NCI-H2107 treated with DMSO at 0.1 percent for 48 hours (cell line): Measurements from ENCODE around the gene PPM1D.
"Not testable (repeated sequence)": the region's sequence is repeated elsewhere in the genome, so short reads cannot be mapped to it uniquely, and the experiment has no call there.

Source experiments
- DNase-seq: peaks from one replicate; lab custom pipeline; 2025; ENCODE audit not compliant: unreplicated experiment; lab: John Stamatoyannopoulos, UW

The PPM1D gene

DNA sequence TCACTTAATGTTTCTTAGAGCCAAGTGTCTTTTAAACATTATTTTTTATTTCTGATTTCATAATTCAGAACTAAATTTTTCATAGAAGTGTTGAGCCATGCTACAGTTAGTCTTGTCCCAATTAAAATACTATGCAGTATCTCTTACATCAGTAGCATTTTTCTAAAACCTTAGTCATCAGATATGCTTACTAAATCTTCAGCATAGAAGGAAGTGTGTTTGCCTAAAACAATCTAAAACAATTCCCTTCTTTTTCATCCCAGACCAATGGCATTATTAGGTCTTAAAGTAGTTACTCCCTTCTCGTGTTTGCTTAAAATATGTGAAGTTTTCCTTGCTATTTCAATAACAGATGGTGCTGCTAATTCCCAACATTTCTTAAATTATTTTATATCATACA lies 64.0 kb downstream of the PPM1D start:
- no peak for DNase-seq

DNA sequence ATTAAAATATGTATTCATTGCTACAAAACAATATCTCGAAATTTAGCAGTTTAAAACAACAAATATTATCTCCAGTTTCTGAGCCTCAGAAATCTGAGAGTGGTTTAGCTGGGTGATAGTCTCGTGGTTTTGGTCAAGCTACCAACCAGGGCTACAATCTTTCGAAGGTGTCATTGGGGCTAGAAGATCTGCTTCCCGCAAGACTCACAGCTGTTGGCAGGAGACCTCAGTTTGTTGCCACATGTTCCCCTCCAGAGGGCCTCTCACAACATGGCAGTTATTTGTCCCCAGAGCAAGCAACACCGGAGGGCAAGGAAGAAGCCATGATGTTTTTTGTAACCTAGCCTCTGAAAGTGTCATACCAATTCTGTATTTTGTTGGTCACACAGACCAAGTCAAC lies 65.6 kb downstream of the PPM1D start:
- DNase-seq, result no peak

DNA sequence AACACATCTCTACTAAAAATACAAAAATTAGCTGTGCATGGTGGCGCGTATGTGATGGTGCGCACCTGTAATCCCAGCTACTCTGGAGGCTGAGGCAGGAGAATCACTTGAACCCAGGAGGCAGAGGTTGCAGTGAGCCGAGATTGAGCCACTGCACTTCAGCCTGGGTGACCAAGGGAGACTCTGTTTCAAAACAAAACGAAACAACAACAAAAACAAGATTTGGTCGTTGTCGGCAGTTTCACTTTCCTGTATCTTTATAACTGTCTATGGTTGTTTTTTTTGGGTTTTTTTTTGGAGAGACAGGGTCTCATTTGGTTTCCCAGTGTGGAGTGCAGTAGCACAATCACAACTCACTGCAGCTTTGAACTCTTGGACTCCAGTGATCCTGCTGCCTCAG lies 68.7 kb downstream of the PPM1D start:
- not testable (repeated sequence) for DNase-seq

GRCh38 chr17:60671482-60671881 lies 71.5 kb downstream of the PPM1D start:
- no peak for DNase-seq

DNA sequence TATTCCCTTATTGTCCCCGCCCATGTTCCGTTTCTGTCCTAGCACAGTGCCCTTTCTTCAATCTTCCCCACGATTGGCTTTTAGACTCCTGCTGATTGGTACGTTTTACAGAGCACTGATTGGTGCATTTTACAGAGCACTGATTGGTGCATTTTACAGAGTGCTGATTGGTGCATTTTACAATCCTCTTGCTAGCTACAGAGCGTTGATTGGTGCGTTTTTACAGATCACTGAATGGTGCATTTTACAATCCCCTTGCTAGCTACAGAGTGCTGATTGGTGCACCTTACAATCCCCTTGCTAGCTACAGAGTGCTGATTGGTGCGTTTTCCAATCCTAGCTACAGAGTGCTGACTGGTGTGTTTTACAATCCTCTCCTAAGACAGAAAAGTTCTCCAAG lies 74.6 kb downstream of the PPM1D start:
- DNase-seq, result not testable (repeated sequence)

DNA sequence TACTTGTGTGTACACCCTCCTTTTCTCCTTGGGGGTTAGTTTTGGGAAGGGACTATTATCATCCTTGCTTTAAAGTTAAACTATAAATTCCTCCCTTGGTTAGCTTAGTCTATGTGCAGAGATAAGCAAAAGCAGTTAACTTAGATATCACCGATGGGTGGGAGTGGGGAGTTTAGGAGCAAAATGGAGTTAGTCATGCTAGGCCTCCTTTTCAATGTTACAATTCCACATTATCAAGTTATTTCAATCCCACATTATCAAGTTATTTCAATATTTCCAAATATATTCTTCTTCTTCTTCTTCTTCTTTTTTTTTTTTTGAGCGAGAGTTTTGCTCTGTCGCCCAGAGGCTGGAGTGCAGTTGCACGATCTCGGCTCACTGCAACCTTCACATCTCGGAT lies 76.0 kb downstream of the PPM1D start:
- DNase-seq, result no peak

GRCh38 chr17:60676758-60677307 lies 76.8 kb downstream of the PPM1D start:
- DNase-seq, result no peak

GRCh38 chr17:60677308-60678117 lies 77.5 kb downstream of the PPM1D start, which contains the start of gene BCAS3:
Gene BCAS3 (plus strand): TSS chr17:60677851.
- peak; percentile 96 for DNase-seq

DNA sequence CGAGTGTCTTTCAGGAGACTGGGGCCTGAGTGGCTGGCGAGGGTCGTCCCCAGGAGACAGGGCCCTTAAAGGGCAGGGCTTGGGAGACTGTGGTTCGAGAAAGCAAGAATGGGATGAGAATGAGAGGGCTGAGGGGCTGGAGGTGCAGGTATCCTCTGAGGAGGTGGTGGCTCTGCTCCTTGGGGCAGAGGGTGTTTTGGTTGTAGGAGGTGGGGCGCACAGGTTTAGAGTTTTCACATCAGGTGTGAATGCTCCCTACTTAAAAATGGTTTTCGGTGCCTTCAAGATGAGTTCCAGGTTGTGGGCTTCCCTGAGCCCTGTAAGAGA lies 78.1 kb downstream of the PPM1D start:
- DNase-seq, result no peak

DNA sequence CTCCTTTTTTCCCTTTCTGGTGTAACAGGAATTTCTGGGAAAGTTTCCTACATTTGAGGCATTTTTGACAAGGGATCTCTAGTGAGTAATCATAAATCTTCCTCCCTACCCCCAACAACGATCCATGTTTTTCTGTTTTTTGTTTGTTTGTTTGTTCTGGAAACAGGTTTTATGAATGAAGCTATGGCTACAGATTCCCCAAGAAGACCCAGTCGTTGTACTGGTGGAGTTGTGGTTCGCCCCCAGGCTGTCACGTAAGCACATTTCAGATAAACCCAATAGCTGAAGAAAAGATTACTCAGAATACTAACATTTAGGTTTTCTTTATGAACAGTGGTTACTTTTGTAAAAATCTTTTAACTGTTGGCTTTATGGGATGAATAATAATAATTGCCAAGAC lies 79.3 kb downstream of the PPM1D start:
- no peak for DNase-seq

DNA sequence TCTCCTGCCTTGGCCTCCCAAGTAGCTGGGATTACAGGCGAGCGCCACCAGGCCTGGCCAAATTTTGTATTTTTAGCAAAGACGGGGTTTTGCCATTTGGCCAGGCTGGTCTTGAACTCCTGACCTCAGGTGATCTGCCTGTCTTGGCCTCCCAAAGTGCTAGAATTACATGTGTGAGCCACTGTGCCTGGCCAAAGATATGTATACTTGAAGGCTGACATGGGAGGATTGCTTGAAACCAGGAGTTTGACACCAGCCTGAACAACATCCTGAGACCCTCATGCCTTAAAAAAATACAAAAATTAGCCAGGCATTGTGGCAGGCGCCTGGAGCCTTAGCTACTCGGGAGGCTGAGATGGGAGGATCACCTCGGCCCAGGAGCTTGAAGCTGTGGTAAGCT lies 80.8 kb downstream of the PPM1D start:
- DNase-seq, result no peak

GRCh38 chr17:60685437-60685836 lies 85.4 kb downstream of the PPM1D start:
- no peak for DNase-seq

DNA sequence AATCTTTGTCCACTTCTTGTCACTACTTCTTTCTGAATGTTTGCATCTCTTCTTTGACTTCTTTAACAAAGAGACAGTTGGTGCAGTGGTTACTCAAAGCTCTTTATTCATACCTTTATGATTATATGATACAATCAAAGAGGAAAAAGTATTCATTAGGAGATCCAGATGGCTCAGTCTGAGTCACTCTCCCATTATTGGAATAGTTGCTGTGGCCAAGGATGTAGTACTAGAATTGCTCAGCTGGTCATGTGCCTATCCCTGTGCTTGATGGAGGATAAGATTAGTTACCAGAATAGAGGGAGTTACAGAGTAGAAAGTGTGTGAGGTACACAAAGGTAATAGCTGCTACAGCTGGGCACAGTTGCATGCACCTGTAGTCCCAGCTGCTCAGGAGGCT lies 96.0 kb downstream of the PPM1D start:
- DNase-seq, result no peak

DNA sequence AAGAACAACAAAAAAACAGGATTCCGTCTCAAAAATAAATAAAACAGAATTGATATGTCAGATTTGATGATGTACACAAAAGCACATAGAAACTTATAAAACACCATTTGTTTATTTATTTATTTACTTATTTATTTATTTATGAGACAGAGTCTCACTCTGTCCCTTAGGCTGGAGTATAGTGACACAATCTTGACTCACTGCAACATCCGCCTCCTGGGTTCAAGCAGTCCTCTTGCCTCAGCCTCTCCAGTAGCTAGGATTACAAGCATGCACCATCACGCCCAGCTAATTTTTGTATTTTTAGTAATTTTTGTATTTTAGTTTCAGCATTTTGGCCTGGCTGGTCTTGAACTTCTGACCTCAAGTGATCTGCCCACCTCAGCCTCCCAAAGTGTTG lies 99.1 kb downstream of the PPM1D start:
- DNase-seq, result no peak

DNA sequence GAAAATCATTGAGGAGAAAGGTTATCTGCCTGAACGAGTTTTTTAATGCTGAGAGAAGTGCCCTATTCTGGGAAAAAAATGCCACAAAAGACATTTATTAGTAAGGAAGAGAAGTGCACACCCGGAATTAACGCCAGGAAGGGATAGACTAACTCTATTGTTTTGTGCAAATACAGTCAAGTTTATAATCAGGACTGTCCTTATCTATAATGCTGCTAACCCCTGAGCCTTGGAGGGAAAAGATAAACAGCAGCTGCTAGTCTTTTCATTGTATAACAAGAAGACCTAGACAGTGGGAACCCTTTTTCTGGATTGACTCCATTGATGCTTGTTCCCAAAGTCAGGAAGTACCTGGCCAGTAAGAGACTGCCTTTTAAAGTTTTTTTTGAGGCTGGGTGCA lies 104.2 kb downstream of the PPM1D start:
- DNase-seq, result no peak

GRCh38 chr17:60712675-60713074 lies 112.7 kb downstream of the PPM1D start:
- no peak for DNase-seq

DNA sequence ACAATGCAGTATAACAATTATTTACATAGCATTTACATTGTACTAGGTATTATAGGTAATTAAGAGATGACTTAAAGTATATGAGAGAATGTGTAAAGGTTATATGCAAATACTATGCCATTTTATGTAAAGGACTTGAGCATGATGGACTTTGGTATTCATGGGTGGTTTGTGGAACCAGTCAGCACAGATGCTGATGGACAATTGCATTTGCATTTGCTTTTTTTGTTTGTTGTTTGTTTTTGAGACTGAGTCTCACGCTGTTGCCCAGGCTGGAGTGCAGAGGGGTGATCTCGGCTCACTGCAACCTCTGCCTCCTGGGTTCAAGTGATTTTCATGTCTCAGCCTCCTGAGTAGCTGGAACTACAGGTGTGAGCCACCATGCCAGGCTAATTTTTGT lies 113.6 kb downstream of the PPM1D start:
- DNase-seq, result no peak
